NCI-H2227 (cell line): ENCODE results near the gene TRIM49.
"Not testable (repeated sequence)": the region's sequence is repeated elsewhere in the genome, so short reads cannot be mapped to it uniquely, and the experiment has no call there.

ENCODE experiments used
- DNase-seq: peaks from one replicate; lab custom pipeline; 2025; ENCODE audit not compliant: unreplicated experiment; lab: John Stamatoyannopoulos, UW

The TRIM49 gene

DNA sequence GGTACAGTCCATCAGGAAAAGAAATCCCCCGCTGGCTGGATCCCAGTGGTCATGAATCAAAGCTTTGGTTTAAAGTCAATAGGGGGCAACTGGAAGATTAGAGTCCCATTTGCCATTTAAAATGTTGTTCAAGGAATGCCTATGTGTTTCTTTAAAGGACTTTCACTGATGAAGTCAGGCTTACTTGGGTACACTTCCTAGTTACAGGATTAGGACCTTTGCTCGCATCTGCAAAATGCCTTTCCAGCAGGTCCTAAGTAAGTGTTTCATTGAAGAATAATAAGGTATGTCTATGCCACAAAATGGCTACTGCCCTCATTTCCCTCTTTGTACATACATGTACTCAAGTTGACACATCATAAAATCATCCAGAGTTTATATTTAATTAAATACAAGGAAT, at the start of gene TRIM49:
TRIM49 (minus strand) TSS at position 101 of the 400 bp plus-strand sequence. CDS start 4,106 bp downstream, outside the sequence.
- not testable (repeated sequence) for DNase-seq

GRCh38 chr11:89826694-89827093, 18.3 kb upstream of the TRIM49 start:
- DNase-seq, result not testable (repeated sequence)

DNA sequence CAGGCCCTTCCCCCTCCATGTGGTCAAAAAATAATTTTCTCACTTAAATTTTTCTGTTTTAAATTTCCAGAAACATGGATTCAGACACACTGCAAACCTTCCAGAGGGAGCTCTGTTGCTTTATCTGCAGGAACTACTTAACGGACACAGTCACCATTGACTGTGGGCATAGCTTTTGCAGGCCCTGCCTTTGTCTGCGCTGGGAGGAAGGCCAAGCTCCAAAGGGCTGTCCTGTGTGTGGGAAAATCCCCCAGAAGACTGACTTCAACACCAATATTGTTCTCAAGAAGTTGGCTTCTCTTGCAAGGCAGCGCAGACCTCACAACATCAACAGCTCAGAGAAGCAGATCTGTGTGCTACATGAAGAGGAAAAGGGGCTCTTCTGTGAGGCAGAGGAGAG, 11.6 kb upstream of the TRIM49 start:
- DNase-seq, result not testable (repeated sequence)

DNA sequence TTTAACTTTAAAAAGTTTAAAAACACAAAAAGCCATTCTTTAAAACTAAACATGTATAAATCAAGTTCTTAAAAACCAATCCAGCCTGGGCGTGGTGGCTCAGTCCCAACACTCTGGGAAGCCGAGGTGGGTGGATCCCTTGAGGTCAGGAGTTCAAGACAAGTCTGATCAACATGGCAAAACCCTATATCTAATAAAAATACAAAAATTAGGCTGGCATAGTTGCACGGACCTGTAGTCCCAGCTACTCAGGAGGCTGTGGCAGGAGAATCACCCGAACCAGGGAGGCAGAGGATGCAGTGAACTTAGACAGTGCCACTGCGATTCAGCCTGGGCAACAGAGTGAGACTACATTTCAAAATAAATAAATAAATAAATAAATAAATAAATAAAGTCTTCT, 5.2 kb upstream of the TRIM49 start:
- not testable (repeated sequence) for DNase-seq

GRCh38 chr11:89787506-89788063, 20.8 kb downstream of the TRIM49 start:
- not testable (repeated sequence) for DNase-seq

- DNase-seq, result not testable (repeated sequence)
Measured at GRCh38 chr11:89785726-89786125, 22.6 kb downstream of the TRIM49 start.

DNA sequence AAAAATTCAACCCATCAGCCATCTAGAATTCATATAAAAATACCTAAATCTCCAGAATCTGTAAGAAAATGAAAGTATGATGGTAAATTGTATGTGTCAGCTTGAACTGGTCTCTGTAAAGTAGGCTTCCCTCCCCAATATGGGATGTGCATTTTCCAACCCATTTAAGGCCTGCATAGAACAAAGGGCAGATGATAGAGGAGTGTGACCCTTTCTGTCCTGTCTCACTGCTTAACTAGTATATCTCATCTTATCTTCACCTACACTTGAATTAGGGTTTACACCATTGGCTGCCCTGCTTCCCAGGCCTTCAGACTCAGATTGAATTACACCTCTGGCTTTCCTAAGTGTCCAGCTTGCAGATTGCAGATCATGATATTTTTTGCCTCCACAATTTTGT, 57.6 kb downstream of the TRIM49 start:
- DNase-seq, result not testable (repeated sequence)
